ENCODE results near the gene ACSF3.

ACSF3 gene

GRCh38 chr16:89172528-89173173, 79.0 kb downstream of the ACSF3 start:
- Histone ChIP-seq H3K27me3 (ENCODE audit: insufficient read depth, low read length) (peaks cover 10% of the 10 kb centered on the region), H3K27ac (ENCODE audit: low read depth, low read length, poor library complexity, severe bottlenecking) (no peak overlapping the region), H3K4me3 (ENCODE audit: low read depth, low read length, poor library complexity, severe bottlenecking) (no peak overlapping the region), H3K36me3 (ENCODE audit: insufficient read depth, low read length) (no peaks in the 10 kb centered on the region), H4K20me1 (ENCODE audit: insufficient read depth, low read length) (no peaks in the 10 kb centered on the region), H3K79me2 (ENCODE audit: insufficient read depth, low read length) (no peaks in the 10 kb centered on the region), H3K4me1 (ENCODE audit: insufficient read depth, low read length, severe bottlenecking) (peaks cover 15% of the 10 kb centered on the region), H2AFZ (ENCODE audit: low read length) (no peak overlapping the region), H3K4me2 (ENCODE audit: low read length) (no peak overlapping the region), H3F3A (ENCODE audit: insufficient read depth, low read length) (no peaks in the 10 kb centered on the region), H3K9me2 (ENCODE audit: low read depth, low read length) (no peaks in the 10 kb centered on the region), H3K9me3 (ENCODE audit: low read length) (no peaks in the 10 kb centered on the region), H3K9ac (ENCODE audit: low read length) (no peak overlapping the region)
- TF ChIP-seq, protein P1, sequence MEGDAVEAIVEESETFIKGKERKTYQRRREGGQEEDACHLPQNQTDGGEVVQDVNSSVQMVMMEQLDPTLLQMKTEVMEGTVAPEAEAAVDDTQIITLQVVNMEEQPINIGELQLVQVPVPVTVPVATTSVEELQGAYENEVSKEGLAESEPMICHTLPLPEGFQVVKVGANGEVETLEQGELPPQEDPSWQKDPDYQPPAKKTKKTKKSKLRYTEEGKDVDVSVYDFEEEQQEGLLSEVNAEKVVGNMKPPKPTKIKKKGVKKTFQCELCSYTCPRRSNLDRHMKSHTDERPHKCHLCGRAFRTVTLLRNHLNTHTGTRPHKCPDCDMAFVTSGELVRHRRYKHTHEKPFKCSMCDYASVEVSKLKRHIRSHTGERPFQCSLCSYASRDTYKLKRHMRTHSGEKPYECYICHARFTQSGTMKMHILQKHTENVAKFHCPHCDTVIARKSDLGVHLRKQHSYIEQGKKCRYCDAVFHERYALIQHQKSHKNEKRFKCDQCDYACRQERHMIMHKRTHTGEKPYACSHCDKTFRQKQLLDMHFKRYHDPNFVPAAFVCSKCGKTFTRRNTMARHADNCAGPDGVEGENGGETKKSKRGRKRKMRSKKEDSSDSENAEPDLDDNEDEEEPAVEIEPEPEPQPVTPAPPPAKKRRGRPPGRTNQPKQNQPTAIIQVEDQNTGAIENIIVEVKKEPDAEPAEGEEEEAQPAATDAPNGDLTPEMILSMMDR (IDR thresholded peaks at IDR 0.05; ENCODE audit: low read length), result no peak
- TF ChIP-seq EZH2 (IDR thresholded peaks at IDR 0.05; ENCODE audit: borderline replicate concordance, low read length), result no peak

DNA sequence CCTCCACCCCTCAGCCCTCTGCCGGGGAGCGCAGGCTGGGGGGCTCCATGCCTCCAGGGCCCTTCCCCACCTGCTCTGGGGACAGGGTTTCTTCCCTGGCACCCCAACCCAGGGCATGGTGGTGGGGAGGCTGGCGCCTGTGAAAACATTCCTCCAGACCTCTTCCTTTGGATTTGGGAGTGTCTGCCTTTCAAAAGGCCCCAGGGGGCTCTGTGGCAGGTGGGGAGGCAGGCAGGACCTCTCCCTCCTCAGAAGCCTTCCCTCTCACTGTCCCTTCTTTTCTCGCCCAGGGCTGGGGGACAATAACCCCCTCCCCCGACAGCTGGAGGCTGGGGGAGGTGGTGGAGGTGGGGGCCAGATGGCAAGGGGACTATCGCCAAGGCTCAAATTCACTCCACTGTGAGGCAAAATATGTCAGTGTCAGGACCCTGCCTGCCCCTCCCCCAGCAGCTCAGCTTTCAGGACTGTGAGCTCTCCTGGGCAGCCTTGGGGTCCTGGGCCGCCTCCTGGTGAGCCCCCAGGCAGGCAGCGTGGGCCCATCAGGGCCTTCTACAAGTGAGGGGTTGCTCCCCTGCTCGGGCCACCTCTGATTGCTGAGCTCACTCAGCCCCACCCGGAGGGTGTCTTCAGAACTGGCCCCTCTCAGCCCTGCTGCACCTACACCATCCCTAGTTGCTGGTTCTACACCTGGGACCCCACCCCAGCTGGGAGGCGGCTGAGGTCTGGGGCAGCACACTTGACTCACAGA, 79.7 kb downstream of the ACSF3 start:
- Histone ChIP-seq H3K9ac (ENCODE audit: low read length) (no peak overlapping the region), H3K4me2 (ENCODE audit: low read length) (no peak overlapping the region), H3K9me3 (ENCODE audit: low read length) (no peaks in the 10 kb centered on the region), H3K9me2 (ENCODE audit: low read depth, low read length) (no peaks in the 10 kb centered on the region), H3K79me2 (ENCODE audit: insufficient read depth, low read length) (no peaks in the 10 kb centered on the region), H3K36me3 (ENCODE audit: insufficient read depth, low read length) (no peaks in the 10 kb centered on the region), H3K4me3 (ENCODE audit: low read depth, low read length, poor library complexity, severe bottlenecking) (no peak overlapping the region), H3K27ac (ENCODE audit: low read depth, low read length, poor library complexity, severe bottlenecking) (no peak overlapping the region), H2AFZ (ENCODE audit: low read length) (no peak overlapping the region), H3K27me3 (ENCODE audit: insufficient read depth, low read length) (peaks cover 10% of the 10 kb centered on the region), H3K4me1 (ENCODE audit: insufficient read depth, low read length, severe bottlenecking) (peaks cover 15% of the 10 kb centered on the region), H3F3A (ENCODE audit: insufficient read depth, low read length) (no peaks in the 10 kb centered on the region), H4K20me1 (ENCODE audit: insufficient read depth, low read length) (no peaks in the 10 kb centered on the region)
- TF ChIP-seq, protein P1 (IDR thresholded peaks at IDR 0.05; ENCODE audit: low read length), result no peak
- TF ChIP-seq EZH2 (IDR thresholded peaks at IDR 0.05; ENCODE audit: borderline replicate concordance, low read length), result no peak

DNA sequence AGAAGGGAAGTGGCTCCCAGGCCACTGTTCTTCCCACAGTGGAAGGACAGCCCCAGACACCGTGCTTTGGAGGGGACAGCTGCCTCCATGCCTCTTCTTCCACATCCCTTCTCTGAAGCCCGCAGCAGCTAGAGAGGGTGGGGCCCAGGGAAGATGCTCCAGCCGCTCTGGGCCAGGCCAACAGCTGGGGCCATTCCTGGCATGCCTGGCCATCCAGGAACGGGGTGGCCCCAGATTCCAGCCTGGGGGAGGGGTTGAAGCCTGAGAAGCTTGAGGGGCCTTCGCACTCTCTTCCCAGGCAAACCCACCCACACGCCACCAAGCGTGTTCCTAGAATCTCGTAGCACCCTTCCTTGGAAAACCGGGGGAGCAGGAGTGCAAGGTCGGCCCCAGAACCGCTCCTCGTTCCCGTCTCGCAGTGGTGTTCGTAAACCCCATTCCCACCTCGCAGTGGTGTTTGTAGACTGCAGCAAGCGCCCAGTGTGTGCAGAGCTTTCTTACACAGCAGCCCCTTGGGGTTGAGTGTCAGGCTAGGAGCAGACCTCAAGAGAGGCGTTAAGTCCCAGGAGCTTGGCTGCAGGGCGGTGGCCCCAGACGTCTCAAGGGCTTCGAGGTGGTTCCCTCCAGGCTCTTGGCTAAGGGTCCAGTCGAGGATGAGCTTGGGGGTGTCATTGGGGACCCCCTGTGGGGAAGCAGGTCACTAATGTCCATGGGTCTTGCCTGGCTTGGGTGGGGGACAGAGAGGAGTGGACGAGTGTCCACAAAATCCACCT, 80.6 kb downstream of the ACSF3 start:
- Histone ChIP-seq H4K20me1 (ENCODE audit: insufficient read depth, low read length) (no peaks in the 10 kb centered on the region), H3K9me2 (ENCODE audit: low read depth, low read length) (no peaks in the 10 kb centered on the region), H2AFZ (ENCODE audit: low read length) (no peak overlapping the region), H3K27me3 (ENCODE audit: insufficient read depth, low read length) (peaks cover 9% of the 10 kb centered on the region), H3K9me3 (ENCODE audit: low read length) (no peaks in the 10 kb centered on the region), H3K27ac (ENCODE audit: low read depth, low read length, poor library complexity, severe bottlenecking) (no peak overlapping the region), H3K4me3 (ENCODE audit: low read depth, low read length, poor library complexity, severe bottlenecking) (no peak overlapping the region), H3F3A (ENCODE audit: insufficient read depth, low read length) (no peaks in the 10 kb centered on the region), H3K4me2 (ENCODE audit: low read length) (no peak overlapping the region), H3K9ac (ENCODE audit: low read length) (no peak overlapping the region), H3K4me1 (ENCODE audit: insufficient read depth, low read length, severe bottlenecking) (peaks cover 15% of the 10 kb centered on the region), H3K36me3 (ENCODE audit: insufficient read depth, low read length) (no peaks in the 10 kb centered on the region), H3K79me2 (ENCODE audit: insufficient read depth, low read length) (no peaks in the 10 kb centered on the region)
- TF ChIP-seq, protein P1 (IDR thresholded peaks at IDR 0.05; ENCODE audit: low read length), result no peak

Data from OCI-LY1 (cell line).